GM21367 (cell line): ENCODE data around the gene PPP2R5B.

ENCODE experiments used
- ATAC-seq: cut with Tn5 transposase; IDR thresholded peaks from one replicate; pipeline ENCODE4 v1.9.1; 2021; ENCODE audit not compliant: unreplicated experiment

The PPP2R5B gene

DNA sequence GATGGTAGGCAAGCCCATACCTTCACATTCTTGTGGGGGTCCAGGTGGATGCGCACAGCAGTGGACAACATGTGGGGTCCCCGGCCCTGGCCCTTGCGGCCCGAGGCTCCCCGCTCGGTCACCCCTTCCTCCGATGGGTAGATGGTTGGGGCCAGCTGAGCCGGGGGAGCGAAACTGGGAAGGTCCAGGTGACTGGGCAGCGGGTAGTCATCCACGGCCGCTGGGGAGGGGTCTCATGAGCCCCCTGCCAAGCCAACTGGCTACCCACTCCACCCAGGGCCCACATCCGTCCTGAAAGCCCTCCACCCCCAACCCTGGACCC, 18.2 kb upstream of the PPP2R5B start:
- no peak for ATAC-seq

DNA sequence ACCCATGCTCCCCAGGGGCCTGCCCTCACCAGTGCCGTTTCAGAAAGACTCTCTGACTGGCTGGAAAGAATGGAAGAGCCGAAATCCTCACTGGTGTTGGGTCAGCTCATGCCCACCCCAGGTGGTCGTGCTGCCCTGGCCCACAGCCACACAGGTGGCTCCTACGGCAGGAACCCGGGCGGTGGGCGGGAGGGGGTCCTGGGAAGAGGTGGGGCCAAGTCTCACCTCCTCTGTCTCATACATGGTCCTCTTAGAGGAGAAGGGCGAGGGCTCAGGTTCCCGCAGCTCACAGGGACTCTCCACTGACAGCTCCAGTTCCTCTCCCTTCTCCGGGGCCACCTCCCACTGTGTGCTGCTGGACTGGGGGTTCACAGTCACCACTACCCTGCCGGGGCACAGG, 15.7 kb upstream of the PPP2R5B start:
- ATAC-seq: no peak

DNA sequence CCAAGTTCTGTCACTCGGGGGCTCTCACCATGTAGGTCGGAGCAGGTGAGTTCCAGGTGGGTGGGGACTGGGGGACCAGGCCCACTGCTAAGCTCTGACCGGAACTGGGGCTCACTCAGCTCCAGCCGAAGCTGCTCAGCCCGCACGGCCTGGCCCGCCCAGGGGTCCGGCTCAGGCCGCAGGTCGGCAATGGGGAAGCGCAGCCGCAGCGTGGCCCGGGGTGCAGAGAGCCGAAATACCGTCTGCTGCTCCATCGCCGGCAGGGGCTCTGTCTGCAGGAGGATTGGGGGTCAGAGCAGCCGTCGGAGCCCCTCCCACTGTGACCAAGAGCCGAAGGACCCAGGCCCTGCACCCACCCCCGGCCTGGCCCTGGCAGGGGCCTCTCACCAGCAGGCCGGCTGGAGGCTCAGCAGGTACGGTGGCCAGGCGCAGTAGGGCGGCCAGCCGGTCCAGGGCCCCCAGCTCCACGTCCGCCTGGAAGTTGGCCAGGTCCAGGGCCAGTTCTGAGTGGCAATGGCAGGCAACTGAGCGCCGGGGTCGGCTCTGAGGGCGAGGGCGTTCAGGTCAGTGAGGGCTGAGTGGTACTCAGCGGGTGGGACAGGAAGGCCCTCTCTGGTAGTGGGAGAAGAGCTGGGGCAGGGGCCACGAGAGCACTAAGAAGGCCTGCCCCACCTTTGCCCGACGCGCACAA, 14.7 kb upstream of the PPP2R5B start:
- no peak for ATAC-seq

DNA sequence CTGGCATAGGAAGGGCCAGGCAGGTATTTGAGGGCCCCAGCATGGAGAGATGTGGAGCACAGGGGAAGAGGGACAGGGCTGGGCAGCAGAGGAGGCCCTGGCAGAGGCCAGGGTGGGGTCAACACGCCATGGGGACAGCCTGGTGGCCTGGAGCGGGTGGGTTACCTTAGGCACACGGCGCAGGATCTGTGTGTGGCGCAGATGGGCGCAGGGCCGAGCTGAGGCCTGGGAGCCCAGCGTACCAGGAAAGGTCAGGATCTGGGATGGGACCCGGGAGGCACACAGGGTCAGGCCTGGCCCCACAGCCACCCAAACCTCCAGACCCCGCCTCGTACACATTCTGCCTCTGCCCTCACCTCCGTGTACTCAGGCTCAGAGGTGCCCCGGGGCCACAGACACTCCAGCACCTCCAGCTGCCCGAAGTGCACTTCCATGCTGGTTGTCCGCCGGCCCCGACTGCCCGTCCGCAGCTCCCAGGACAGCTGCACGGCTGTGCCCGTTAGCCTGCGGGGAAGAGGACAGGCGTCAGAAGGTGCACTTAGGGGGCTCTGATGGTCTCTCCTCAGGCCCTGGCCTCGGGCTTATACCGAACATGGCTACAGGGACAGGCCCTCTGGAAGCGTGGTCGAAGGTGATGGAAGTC, 13.9 kb upstream of the PPP2R5B start:
- no peak for ATAC-seq

DNA sequence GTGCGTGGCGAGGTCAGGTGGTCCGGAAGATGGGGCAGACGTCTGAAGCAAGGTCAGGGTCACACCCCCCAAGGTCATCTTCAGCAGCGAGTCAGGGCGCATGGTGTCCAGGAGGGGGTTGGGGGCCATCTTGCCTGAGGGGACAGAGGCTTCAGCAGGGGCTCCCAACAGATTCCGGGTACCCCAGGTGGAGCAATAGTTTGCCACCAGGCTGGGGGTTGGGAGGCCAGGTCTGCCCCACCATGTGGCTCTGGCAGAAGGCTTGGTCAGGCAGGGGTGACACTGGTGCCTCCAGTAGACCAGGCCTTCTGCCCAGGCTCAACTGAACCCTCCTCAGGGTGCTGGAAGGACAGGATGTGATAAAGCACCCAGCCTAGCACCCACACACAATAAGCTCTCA, 13.3 kb upstream of the PPP2R5B start:
- ATAC-seq: no peak

DNA sequence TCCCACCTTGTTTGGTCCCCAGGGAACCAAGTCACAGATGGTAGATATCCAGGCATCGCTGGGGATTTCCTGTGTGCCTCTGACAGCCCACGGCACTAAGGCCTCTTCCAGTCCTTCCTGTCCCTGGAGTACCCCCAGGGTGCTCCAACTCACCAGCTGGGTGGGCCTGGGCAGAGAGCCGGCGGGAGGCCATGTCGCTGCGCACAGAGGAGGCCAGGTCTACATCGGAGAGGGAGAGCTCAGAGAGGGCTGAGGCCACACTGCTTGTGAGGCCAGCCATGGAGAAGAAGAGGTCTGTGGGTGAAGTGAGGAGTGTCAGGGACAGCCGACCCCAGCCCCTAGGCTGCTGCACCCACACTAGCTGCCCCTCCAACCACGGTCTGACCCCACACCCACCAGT, 12.8 kb upstream of the PPP2R5B start:
- ATAC-seq: no peak

DNA sequence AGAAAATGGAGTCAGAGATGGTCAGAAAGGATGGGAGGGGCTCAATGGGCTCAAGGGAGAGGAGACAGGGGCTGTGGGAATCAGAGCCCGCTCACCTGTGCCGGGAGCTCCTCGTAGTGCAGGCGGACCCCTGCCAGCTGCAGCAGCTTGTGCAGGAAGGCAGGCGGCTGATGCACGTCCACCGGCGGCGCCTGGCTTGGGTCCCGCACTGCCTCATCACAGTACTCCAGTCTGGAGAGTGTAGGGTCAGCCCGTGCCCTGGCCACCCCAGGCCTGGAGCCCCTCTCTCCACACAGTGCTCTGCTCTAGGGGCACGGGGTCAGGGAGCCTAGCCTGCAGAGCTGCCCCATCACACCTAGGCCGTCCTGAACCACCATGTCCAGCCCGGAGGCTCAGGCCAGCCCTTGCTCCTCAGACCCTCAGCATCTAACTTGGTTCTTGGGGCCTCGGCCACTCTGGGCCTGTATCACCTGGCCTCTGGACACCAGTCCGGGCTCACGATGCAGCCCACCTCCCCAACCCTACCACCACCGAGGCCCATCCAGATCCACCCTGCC, 11.2 kb upstream of the PPP2R5B start:
- ATAC-seq: no peak

DNA sequence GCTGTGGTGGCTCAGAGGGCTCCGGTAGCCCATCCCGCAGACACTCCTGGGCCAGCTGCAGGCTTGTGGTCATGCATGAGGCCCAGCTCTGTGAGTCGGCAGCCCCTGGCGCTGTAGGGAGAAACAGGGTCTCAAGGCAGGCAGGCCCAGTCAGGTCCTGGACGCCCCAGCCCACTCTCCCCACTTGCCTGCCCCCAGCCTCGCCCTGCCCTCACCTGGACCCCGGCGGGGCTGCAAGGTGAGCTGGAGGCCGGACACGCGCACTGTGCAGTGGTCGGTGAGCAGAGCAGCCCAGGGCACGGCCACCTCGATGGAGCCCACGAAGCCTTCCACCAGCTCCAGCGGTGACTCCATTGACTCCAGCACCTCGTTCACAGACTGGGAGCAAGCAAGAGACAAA, 10.4 kb upstream of the PPP2R5B start:
- no peak for ATAC-seq

DNA sequence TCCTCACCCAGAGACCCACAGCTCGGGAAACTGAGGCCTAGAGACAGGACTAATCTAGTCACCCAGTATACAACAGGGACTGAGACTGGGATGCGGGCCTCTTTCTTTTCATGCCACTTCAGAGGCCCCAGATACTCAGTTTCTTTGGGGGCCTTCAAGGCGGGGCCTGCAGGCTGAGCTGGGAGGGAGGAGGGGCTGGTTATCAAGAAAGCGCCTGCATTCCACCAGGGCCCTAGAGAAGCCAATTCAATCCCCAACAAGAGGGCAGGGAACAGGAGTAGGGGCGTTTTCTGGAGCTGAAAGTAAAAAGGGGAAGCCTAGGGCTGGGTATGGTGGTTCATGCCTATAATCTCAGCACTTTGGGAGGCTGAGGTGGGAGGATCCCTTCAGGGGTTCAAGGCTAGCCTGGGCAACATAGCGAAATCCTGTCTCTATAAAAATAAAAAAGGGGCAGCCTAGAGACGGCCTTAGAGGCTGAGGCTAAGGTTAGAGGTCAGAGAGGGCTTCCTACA, 9.1 kb upstream of the PPP2R5B start:
- ATAC-seq: no peak

DNA sequence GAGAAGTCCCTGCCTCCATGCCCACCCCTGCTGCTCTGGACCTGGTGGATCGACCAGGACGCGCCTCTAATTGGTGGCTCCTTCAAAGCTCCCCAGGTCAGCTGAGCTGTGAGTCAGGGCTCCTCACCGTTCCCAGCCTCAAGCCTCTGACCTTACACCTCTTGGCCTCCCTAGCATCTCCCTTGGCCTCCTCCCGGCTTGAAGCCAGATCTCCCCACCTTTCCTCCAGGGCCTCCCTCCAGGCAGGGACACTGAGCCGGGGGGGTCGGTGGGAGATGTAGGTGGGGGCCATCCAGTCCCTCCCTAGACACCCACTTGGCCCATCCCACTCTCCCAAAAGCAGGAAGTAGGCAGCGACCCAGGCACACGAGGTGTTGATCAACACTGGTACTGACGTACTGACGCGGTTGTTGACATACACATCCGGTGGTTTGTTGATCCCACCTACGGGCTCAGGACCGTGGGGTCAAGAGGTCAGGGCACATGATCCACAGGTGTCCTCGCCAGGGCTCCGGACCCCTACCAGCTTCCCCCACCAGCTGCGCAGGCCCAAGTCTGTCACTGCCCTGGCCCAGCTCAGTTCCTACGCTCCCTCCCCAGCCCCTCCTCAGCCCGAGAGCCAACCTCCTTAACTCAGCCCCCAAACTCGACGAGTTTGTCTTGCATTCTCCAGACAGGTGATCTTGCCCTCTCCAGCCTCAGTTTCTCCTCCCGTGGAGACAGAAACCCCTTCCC, 8.3 kb upstream of the PPP2R5B start:
- no peak for ATAC-seq

DNA sequence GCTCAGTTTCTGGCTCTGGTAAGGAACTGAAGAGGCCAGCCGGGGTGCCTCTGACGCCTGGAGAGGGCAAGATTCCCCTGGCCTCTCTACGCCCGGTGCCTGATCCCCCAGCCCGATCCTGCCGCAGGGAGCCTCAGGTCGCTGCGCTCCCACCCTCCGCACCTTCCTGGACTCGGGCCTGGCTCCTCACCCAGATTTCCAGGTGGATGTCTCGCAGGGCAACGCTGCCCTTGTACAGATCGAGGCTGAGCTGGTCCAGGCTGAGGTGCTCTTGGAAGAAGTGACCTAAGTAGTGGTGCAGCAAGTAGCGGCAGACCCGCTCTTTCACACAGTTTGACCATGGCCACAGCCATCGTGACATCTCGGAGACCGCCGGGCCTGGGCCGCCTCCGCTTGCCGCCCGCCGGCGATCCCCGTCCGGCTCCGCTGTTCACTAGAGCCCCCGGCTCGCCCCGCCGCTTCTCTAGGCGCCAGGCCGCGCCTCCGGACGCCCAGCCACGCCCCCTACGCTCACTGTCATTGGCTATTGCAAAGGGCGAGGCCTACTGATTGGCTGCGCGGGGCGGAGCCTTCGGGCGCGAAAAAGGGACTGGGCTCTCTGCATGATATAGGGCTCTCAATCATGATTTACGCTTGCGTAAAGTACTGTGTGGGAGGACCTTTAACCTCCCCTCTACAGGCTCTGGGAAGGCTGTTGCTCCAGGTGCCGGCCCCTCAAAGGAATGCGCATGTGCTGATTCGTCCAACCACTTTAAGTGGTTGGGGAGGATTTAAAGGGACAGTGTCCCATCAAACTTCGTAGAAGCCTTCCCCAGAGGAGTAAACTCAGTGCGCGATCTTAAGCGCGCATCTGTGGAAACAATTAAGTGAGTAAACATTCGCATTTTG, 7.5 kb upstream of the PPP2R5B start, which contains the start of gene ATG2A:
TSS of gene ATG2A (minus strand) at position 435 of the 888 bp plus-strand sequence. CDS start at position 361, 74 bp downstream.
- peak; percentile 87 for ATAC-seq

DNA sequence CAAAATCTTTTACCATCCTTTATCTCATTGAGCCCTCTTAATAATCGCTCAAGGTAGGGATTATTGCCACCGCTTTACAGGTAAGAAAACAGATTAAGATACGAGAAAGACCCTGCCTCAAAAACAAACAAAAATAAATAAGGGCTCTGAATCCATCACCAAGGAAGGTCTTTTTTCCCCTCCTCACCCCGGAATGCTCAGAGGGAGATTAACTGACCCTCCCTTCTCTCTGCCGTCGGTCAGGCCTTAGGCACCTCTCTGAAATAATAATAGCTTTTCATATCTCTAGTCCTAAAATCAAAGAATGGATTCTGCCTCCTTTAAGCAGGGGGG, 6.9 kb upstream of the PPP2R5B start:
- no peak for ATAC-seq

DNA sequence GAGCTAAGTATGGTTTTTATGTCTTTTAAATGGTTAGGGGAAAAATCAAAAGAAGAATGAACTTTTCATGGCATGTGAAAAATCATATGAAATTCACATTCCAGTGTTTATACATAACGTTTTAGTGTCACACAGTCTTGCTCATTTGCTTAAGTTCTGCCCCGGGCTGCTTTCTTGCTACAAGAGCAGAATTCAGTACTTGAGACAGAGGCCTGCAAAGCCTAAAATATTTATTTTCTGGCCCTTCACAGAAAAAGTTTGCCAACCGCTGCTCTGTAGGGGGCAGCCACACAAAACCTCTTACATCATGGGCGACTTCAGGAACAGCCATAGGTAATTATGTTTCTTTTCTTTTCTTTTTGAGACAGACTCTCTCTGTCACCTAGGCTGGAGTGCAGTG, 6.5 kb upstream of the PPP2R5B start:
- ATAC-seq: no peak

DNA sequence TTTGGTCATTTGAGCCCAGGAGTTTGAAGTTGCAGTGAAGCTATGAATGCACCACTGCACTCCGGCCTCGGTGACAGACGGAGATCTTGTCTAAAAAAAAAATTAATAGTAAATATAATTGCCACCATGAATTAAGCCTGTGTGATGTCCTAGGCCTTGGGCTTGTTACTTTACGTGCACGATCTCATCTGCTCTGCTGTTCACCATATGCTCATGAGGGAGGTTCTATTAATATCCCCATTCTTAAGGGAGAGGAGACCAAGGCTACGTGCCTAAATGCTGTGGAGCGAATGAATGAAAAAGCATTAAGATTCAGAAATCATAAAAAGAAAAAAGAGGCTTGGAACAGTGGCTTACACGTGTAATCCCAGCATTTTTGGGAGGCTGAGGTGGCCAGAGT, 4.9 kb upstream of the PPP2R5B start:
- no peak for ATAC-seq

DNA sequence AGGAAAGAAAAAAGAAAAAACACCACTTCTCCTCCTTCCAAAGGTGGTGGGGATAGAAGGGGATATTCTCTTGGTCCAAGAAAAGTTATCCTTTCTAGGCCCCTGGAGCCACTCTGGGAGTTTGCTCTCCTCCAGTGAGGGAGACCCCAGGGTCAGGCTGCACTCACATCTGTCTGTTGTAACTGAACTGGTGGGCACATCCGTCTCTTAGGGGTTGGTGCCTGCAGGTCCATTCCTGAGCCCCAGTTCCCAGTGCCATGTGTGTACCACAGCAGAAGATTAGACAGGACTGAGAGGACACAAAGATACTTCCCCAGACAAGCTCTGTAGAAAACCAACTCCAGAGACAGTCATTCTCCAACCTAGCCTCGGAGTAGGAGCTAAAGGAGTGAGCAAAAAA, 4.4 kb upstream of the PPP2R5B start:
- ATAC-seq: no peak

DNA sequence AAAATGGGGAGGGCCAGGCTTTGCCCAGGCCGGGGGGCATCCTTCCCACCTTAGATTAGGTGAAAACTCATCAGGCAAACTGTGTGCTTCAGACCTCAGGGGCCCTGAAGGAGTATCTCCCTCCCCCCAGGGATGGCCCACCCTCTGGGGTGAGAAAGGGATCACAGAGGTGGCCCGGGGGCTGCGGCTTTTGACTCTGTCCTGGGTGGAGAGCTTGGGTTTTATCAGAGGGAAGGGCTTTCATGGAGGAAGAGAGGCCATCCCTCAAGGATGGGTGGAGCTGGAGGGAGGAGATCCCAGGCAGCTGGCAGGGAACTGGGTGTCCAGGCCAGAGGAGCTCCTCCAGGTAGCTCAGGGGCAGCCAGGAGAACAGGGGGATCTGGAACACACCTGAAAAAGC, 3.1 kb upstream of the PPP2R5B start:
- ATAC-seq: no peak

DNA sequence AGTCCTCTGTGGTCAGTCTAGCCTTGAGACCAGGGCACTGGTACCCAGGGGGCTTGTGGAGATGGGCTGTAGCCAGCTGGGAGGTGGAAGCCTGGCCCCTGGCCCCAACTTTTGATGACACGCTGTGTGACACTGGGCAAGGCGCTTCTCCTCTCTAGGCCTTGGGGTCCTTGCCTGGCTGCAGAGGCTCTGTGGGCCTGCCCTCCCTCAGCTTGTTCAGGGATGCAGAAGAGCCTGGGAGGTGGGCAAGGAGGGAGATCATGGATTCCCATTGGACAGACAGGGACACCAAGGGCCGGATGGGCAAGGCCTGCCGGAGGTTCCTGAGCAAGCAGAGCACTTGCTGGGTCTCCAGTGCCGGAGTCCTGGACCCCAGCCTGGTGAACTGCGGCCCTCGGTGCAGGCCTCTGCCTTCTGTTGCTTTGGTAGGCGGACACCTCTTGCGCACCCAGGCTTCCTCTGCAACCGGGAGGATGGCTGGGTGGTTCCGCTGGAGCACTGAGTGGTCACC, 1.3 kb upstream of the PPP2R5B start:
- no peak for ATAC-seq

DNA sequence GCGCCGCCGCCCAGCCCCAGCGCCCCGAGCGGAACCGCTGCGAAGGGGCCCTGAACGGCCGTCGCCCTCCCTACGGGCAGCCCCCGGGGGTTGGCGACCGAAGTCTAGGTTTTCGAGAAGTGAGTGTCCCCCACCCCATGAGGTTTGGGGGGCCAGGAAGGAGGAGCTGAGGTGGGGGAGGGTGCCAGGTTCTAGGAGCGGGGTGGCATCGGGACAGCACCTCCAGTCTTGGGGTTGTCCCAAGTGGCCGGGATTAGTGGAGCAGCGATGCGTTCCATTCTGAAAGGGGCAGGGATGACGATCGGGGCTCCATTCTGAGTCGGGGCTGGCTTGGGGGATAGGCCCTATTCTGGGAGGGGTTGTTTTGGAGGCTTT, 408 bp downstream of the PPP2R5B start:
- no peak for ATAC-seq

DNA sequence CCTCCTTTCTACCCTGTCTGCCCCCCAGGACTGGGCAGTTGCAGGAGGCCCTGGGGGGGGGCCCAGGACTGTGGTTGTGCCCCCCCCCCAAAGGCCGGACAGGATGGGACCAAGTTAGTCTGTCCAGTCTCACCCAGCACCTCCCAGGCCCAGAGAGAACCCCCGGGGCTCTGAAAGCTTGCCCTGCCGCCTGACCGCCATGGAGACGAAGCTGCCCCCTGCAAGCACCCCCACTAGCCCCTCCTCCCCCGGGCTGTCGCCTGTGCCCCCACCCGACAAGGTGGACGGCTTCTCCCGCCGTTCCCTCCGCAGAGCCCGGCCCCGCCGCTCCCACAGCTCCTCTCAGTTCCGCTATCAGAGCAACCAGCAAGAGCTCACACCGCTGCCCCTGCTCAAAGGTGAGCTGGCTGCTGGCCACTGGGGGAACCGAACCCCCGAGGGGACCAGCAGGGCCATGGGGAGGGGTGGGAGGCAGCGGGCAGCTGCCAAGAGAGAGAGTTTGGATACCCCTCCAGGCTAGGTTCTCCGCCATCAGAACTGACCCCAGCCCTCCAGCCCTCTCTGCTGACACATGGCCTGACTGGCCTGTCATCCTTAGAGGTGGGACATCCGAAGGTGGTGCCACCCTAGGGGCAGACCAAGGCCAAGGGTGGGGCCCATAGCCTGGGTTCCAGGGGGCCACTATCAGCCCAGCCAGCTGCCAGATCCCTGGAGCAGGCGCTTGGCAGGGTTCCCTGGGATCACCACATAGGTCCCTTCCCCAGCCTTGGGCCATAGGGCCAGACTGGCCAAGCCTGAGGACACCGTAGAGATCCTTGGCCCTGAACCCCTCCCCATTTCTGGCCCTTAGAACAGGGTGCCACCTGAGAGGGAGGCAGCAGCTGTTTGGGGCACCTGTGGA, 1.3 kb downstream of the PPP2R5B start:
- no peak for ATAC-seq

DNA sequence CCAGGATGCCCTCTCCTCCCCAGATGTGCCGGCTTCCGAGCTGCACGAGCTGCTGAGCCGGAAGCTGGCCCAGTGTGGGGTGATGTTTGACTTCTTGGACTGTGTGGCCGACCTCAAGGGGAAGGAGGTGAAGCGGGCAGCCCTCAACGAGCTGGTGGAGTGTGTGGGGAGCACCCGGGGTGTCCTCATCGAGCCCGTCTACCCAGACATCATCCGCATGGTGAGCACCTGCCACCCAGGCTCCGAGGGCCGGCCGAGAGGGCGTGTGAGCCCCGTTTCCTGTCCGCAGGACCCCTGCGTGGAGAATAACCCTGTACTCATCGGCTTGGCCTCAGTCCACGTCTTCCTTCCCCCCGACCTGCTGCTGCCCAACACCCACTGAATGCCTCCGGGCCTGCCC, 2.2 kb downstream of the PPP2R5B start:
- ATAC-seq: no peak
